ENCODE results near the gene PURA.

The PURA gene

DNA sequence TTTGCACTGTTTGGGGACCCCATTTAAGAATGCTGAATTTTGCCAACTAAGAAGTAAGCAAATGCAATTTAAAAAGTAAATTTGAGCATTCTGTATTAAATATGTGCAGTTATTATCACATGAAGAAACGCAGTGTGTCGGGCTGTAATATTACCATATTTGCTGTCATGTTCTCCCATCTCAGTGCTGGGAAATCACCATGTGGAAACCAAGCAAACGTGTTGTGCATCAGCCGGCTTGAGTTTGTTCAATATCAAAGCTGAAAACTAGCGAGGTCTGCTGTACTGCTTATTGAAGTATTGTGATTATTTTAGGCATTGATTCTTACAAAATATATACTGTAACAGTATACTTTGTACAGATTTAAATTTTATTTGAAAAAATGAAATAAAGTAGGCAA, 14.5 kb downstream of the PURA start:
- Histone ChIP-seq H3F3A (ENCODE audit: control insufficient read depth, insufficient read depth) (no peaks in the 10 kb centered on the region), H3K4me2 (ENCODE audit: low read length) (no peak overlapping the region), H3K36me3 (ENCODE audit: control insufficient read depth, low read length) (no peaks in the 10 kb centered on the region), H3K9me2 (replicated peaks; ENCODE audit: control insufficient read depth, low read length) (no peaks in the 10 kb centered on the region), H3K9me3 (ENCODE audit: control insufficient read depth, insufficient read depth, low read length) (no peaks in the 10 kb centered on the region), H3K4me3 (ENCODE audit: low read length) (no peak overlapping the region), H3K4me1 (ENCODE audit: control insufficient read depth, low read length) (peaks cover 22% of the 10 kb centered on the region), H3K27ac (ENCODE audit: low read depth, low read length) (no peak overlapping the region), H3K27me3 (ENCODE audit: control insufficient read depth, low read length) (no peaks in the 10 kb centered on the region), H4K20me1 (ENCODE audit: control insufficient read depth, insufficient read depth, low read depth, low read length) (0 out of 2 replicates have a peak, but pooled peaks cover 3% of the 10 kb centered on the region), H3K79me2 (ENCODE audit: control insufficient read depth, low read length) (peaks cover 31% of the 10 kb centered on the region)
- TF ChIP-seq, protein P1, sequence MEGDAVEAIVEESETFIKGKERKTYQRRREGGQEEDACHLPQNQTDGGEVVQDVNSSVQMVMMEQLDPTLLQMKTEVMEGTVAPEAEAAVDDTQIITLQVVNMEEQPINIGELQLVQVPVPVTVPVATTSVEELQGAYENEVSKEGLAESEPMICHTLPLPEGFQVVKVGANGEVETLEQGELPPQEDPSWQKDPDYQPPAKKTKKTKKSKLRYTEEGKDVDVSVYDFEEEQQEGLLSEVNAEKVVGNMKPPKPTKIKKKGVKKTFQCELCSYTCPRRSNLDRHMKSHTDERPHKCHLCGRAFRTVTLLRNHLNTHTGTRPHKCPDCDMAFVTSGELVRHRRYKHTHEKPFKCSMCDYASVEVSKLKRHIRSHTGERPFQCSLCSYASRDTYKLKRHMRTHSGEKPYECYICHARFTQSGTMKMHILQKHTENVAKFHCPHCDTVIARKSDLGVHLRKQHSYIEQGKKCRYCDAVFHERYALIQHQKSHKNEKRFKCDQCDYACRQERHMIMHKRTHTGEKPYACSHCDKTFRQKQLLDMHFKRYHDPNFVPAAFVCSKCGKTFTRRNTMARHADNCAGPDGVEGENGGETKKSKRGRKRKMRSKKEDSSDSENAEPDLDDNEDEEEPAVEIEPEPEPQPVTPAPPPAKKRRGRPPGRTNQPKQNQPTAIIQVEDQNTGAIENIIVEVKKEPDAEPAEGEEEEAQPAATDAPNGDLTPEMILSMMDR (IDR thresholded peaks at IDR 0.05; ENCODE audit: low read depth, low read length, poor library complexity, severe bottlenecking): no peak
- no peak for TF ChIP-seq EZH2phosphoT487 (IDR thresholded peaks at IDR 0.05; ENCODE audit: borderline replicate concordance, low read length)

DNA sequence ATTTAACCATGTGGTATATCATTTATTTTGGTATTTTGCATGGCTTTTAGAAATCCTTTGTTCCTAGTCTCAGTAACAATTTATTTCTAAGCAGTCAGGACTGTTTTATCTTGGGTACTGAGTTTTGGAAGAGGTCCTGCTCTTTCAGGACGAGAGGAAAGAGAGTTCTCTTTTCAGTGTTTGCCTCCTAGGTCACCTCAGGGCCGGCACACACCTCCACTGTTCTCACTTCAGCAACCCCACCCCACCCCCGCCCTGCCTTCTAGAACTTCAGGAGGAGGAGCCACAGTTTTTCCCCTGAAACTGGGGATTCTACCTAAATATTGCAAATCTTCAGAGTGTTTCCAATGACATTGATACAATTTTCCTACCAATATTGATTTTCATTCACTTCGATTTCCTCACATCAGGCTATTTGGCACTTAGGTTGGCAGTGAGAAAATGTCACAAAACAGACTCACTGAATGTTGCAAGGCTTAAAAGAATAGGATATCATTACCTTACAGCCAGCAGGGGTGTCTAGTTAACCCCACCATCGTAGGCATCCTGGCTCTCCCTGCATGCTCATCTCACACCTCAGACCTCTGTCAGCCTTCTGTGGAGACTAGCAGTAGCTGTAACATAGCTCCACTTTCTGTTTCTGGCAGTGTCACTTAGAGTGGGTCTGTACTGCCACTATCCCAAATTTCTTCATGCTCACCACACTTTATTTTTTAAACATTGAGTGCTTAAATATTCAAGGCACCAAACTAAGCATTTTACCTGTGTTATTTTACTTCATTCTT, 17.2 kb downstream of the PURA start:
- peaks cover 15% of the 10 kb centered on the region for H3K79me2 ChIP-seq (ENCODE audit: control insufficient read depth, low read length)
- H3K9me2 ChIP-seq (replicated peaks; ENCODE audit: control insufficient read depth, low read length): no peaks in the 10 kb centered on the region
- no peaks in the 10 kb centered on the region for H3K27me3 ChIP-seq (ENCODE audit: control insufficient read depth, low read length)
- no peak for TF ChIP-seq EZH2phosphoT487 (IDR thresholded peaks at IDR 0.05; ENCODE audit: borderline replicate concordance, low read length)
- TF ChIP-seq, protein P1 (IDR thresholded peaks at IDR 0.05; ENCODE audit: low read depth, low read length, poor library complexity, severe bottlenecking): no peak
- no peak overlapping the region for H3K4me3 ChIP-seq (ENCODE audit: low read length)
- no peaks in the 10 kb centered on the region for H3K36me3 ChIP-seq (ENCODE audit: control insufficient read depth, low read length)
- H3K9me3 ChIP-seq (ENCODE audit: control insufficient read depth, insufficient read depth, low read length): no peaks in the 10 kb centered on the region
- peak overlapping the region; percentile 32 for H3K4me2 ChIP-seq (ENCODE audit: low read length)
- H3K4me1 ChIP-seq (ENCODE audit: control insufficient read depth, low read length): peaks cover 22% of the 10 kb centered on the region
- H3K27ac ChIP-seq (ENCODE audit: low read depth, low read length): no peak overlapping the region
- no peaks in the 10 kb centered on the region for H3F3A ChIP-seq (ENCODE audit: control insufficient read depth, insufficient read depth)
- H4K20me1 ChIP-seq (ENCODE audit: control insufficient read depth, insufficient read depth, low read depth, low read length): no peaks in the 10 kb centered on the region

DNA sequence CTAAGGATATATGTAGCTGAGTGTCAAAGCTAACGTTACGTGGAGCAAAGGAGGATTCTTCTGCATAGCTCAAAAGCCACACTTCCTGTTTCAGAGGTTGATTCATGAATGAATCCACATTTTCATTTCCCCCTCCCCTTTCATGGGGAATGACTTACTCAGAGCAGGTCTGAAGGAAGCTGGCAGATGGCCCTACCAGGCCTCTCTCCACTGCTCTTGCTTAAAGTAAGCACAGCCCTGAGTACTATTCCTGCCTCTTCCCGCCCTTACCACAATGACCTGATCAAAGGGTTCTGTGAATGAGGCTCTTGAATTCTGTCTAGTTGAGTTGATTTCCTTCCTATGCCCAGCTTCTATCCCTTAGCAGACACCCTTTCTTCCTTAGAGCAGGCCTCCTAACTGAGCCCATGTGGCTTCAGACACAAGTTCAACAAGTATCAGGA, 18.1 kb downstream of the PURA start:
- H4K20me1 ChIP-seq (ENCODE audit: control insufficient read depth, insufficient read depth, low read depth, low read length): no peaks in the 10 kb centered on the region
- 0 out of 2 replicates have a peak overlapping the region, but pooled peaks have one; percentile 2 for H3K4me3 ChIP-seq (ENCODE audit: low read length)
- no peaks in the 10 kb centered on the region for H3K27me3 ChIP-seq (ENCODE audit: control insufficient read depth, low read length)
- H3K9me3 ChIP-seq (ENCODE audit: control insufficient read depth, insufficient read depth, low read length): no peaks in the 10 kb centered on the region
- no peaks in the 10 kb centered on the region for H3K36me3 ChIP-seq (ENCODE audit: control insufficient read depth, low read length)
- H3K27ac ChIP-seq (ENCODE audit: low read depth, low read length): no peak overlapping the region
- H3K9me2 ChIP-seq (replicated peaks; ENCODE audit: control insufficient read depth, low read length): no peaks in the 10 kb centered on the region
- TF ChIP-seq, protein P1 (IDR thresholded peaks at IDR 0.05; ENCODE audit: low read depth, low read length, poor library complexity, severe bottlenecking): no peak
- no peak for TF ChIP-seq EZH2phosphoT487 (IDR thresholded peaks at IDR 0.05; ENCODE audit: borderline replicate concordance, low read length)
- H3K4me2 ChIP-seq (ENCODE audit: low read length): peak overlapping the region; percentile 32
- peaks cover 7% of the 10 kb centered on the region for H3K79me2 ChIP-seq (ENCODE audit: control insufficient read depth, low read length)
- H3K4me1 ChIP-seq (ENCODE audit: control insufficient read depth, low read length): peaks cover 22% of the 10 kb centered on the region
- no peaks in the 10 kb centered on the region for H3F3A ChIP-seq (ENCODE audit: control insufficient read depth, insufficient read depth)

Measured in DOHH2 (cell line).